OCI-LY7 (cell line): Measurements from ENCODE around the gene PARVB. TPM values are rescaled to one million over a fixed set of nuclear protein-coding genes. Genes with fewer than 3 reads are reported as not detected.

Experiments used
- BruUV-seq: library from RNA; stranded (reverse); fragments of 400-500 nt; replicated peaks from 2 replicates; lab custom pipeline; 2021; lab: Mats Ljungman, UMichigan
- CTCF ChIA-PET: fragments of 300-600 bp; sonication (Branson Sonifier 250); formaldehyde crosslinking; loops from one replicate; lab custom pipeline; 2022; ENCODE audit warnings: antibody characterized with exemption; ENCODE audit not compliant: unreplicated experiment; lab: Charles Lee
- POLR2A ChIA-PET: fragments of 300-600 bp; sonication (Branson Sonifier 250); formaldehyde crosslinking; loops from one replicate; lab custom pipeline; 2022; ENCODE audit warnings: antibody characterized with exemption; lab: Charles Lee
- DNase-seq: peaks from one replicate; pipeline ENCODE4 v3.0.0-alpha.2; 2015; ENCODE audit warnings: low spot score
- H2AFZ ChIP-seq: fragments of 200-600 bp; sonication (generic), shearing (Covaris generic); 2 replicates; pipeline ENCODE4 v1.6.1; 2014; ENCODE audit warnings: mild to moderate bottlenecking, antibody characterized with exemption, low read length, moderate library complexity
- H3K27ac ChIP-seq: fragments of 200-600 bp; sonication (generic); 2 replicates; pipeline ENCODE4 v1.5.1; 2014; ENCODE audit warnings: mixed run types, low read depth, mild to moderate bottlenecking, moderate library complexity, low read length, inconsistent platforms; ENCODE audit not compliant: poor library complexity, severe bottlenecking
- H3K36me3 ChIP-seq: fragments of 200-600 bp; sonication (generic); 2 replicates; pipeline ENCODE4 v1.6.1; 2014; ENCODE audit warnings: mild to moderate bottlenecking, antibody characterized with exemption, low read length, moderate library complexity, mixed read lengths; ENCODE audit not compliant: insufficient read depth
- H3K4me1 ChIP-seq: fragments of 200-600 bp; sonication (generic); 2 replicates; pipeline ENCODE4 v1.5.1; 2014; ENCODE audit warnings: mild to moderate bottlenecking, low read length; ENCODE audit not compliant: insufficient read depth, poor library complexity, severe bottlenecking
- H3K4me2 ChIP-seq: fragments of 200-600 bp; sonication (generic); 2 replicates; pipeline ENCODE4 v1.6.1; 2014; ENCODE audit warnings: mild to moderate bottlenecking, low read length
- H3K4me3 ChIP-seq: fragments of 200-600 bp; sonication (generic); 2 replicates; pipeline ENCODE4 v1.5.1; 2014; ENCODE audit warnings: mild to moderate bottlenecking, low read depth, low read length; ENCODE audit not compliant: poor library complexity, severe bottlenecking
- H3K79me2 ChIP-seq: fragments of 200-600 bp; sonication (generic); 2 replicates; pipeline ENCODE4 v1.6.1; 2016; ENCODE audit warnings: low read depth, mild to moderate bottlenecking, low read length, moderate library complexity, mixed read lengths; ENCODE audit not compliant: insufficient read depth
- H3K9me2 ChIP-seq: fragments of 200-600 bp; sonication (generic); 2 replicates; pipeline ENCODE4 v1.6.1; 2016; ENCODE audit warnings: mild to moderate bottlenecking, low read length, mixed read lengths; ENCODE audit not compliant: insufficient read depth
- H3K9me3 ChIP-seq: fragments of 200-600 bp; sonication (generic); 2 replicates; pipeline ENCODE4 v1.6.1; 2014; ENCODE audit warnings: mild to moderate bottlenecking, mixed run types, low read length, mixed read lengths
- H4K20me1 ChIP-seq: fragments of 200-600 bp; sonication (generic); 2 replicates; pipeline ENCODE4 v1.6.1; 2014; ENCODE audit warnings: mild to moderate bottlenecking, antibody characterized with exemption, low read length, moderate library complexity, mixed read lengths; ENCODE audit not compliant: insufficient read depth
- EZH2phosphoT487 ChIP-seq: fragments of 200-600 bp; sonication (generic); IDR thresholded peaks from 2 replicates; pipeline ENCODE4 v1.6.1; 2018; ENCODE audit warnings: low read depth, borderline replicate concordance, mild to moderate bottlenecking, mixed run types, antibody characterized with exemption, low read length, moderate library complexity, mixed read lengths
- intact Hi-C: fragments of 100-400 bp; cut with micrococcal nuclease; formaldehyde crosslinking; loops from one replicate; pipeline ENCODE4 v1.10.0; 2022; ENCODE audit not compliant: unreplicated experiment
- total RNA-seq, 2 experiments: library from RNA; depleted of rRNA in 1 of 2; stranded (reverse); fragments of >200 nt in 1 of 2; shearing (Covaris generic) in 1 of 2; gene quantifications; 2 replicates each; pipeline ENCODE4 v1.2.3, GENCODE V29; 2014 to 2022
- TF ChIP-seq, protein P1 (sequence below): fragments of 200-600 bp; sonication (generic); conservative IDR thresholded peaks from 2 replicates; pipeline ENCODE4 v1.5.1; 2014; ENCODE audit warnings: mild to moderate bottlenecking, antibody characterized with exemption, low read length, moderate library complexity, mixed read lengths

The PARVB gene
- total RNA-seq, 2 experiments from 2014 or later, result 0.34 TPM; not detected in 1

DNA sequence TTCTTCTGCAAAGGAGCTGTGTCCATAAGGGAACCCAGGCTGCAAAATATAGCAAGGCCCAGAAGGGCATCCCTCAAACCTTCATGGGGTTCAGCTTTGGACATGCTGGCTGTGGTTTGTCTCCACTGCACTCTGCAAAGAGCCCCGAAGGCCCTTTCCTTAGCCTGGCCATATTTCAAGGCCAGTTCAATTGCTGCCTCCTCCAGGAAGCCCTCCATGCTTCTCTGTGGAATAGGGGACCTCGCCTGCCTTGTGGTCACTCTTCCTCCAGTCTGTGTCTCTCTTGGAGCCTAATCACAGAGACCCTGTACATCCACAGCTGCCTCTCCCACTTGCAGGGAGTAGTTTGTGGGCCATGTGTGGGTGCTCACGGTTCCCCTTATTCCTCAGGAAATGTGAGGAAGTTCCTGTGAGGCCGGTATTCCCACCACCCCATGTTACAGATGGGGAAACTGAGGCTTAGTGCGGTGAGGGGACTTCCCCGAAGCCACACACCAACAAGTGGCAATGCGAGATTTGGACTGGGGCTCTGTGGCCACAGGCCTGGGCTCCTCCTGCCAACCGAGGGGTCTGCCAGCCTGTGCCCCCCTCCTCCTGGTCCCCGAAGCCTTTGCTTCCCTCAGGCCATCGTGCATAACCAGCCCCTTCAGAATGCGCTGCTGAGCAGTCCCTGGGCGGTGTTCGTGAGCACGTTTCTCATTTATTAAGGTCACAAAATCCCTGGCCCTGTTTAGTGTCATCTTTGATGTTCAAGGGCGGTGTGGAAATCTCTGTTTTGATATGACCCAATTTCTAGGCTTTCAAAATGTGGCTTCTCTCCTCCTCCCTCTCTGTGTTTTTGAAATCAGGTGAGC, 65.8 kb downstream of the PARVB start:
- TF ChIP-seq, protein P1, sequence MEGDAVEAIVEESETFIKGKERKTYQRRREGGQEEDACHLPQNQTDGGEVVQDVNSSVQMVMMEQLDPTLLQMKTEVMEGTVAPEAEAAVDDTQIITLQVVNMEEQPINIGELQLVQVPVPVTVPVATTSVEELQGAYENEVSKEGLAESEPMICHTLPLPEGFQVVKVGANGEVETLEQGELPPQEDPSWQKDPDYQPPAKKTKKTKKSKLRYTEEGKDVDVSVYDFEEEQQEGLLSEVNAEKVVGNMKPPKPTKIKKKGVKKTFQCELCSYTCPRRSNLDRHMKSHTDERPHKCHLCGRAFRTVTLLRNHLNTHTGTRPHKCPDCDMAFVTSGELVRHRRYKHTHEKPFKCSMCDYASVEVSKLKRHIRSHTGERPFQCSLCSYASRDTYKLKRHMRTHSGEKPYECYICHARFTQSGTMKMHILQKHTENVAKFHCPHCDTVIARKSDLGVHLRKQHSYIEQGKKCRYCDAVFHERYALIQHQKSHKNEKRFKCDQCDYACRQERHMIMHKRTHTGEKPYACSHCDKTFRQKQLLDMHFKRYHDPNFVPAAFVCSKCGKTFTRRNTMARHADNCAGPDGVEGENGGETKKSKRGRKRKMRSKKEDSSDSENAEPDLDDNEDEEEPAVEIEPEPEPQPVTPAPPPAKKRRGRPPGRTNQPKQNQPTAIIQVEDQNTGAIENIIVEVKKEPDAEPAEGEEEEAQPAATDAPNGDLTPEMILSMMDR, result no peak
- TF ChIP-seq EZH2phosphoT487, result no peak
- no peak overlapping the region for H2AFZ ChIP-seq
- H3K36me3 ChIP-seq, result no peaks in the 10 kb centered on the region
- H3K27ac ChIP-seq, result no peak overlapping the region
- ChIA-PET POLR2A (no interaction called here), CTCF (no interaction called here)
- H3K9me2 ChIP-seq, result no peaks in the 10 kb centered on the region
- H3K4me1 ChIP-seq, result no peaks in the 10 kb centered on the region
- no peak overlapping the region for H3K4me2 ChIP-seq
- intact Hi-C loops, result loop anchor here (10.0 kb wide), 1 partner anchor 475 kb away; no protein-coding TSS in a partner anchor
- H3K4me3 ChIP-seq, result no peak overlapping the region
- no peaks in the 10 kb centered on the region for H4K20me1 ChIP-seq
- BruUV-seq, result no TSS peak
- no peak for DNase-seq
- no peaks in the 10 kb centered on the region for H3K9me3 ChIP-seq
- no peaks in the 10 kb centered on the region for H3K79me2 ChIP-seq

DNA sequence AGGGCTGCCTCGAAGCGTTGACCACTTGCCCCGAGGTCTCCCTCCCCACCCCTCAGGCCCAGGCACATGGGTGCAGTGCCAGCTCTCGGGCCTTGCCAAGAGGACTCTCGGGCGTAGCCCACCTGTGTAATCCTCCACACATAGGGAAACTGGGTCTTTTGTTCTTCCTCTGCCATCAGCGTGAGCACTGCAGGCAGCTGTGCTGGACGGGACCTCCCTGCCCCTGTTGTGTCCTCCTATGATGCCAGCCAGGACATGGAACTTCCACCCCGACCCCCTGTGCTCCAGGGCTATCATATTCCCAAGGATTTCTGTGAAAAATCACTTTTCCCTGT, 66.4 kb downstream of the PARVB start:
- Histone ChIP-seq H4K20me1 (no peaks in the 10 kb centered on the region), H3K36me3 (no peaks in the 10 kb centered on the region), H3K4me2 (no peak overlapping the region), H3K4me1 (no peaks in the 10 kb centered on the region), H3K9me3 (no peaks in the 10 kb centered on the region), H3K9me2 (no peaks in the 10 kb centered on the region), H2AFZ (no peak overlapping the region), H3K27ac (no peak overlapping the region), H3K79me2 (no peaks in the 10 kb centered on the region), H3K4me3 (no peak overlapping the region)
- intact Hi-C loops, result no loop called here
- TF ChIP-seq, protein P1, result no peak
- TF ChIP-seq EZH2phosphoT487, result no peak
- ChIA-PET POLR2A (no interaction called here), CTCF (no interaction called here)
- DNase-seq, result no peak
- no TSS peak for BruUV-seq
